GM21717 (cell line): ENCODE measurements around the gene SOX4.

Experiments used
- ATAC-seq: cut with Tn5 transposase; IDR thresholded peaks from one replicate; pipeline ENCODE4 v1.9.1; 2021; ENCODE audit warnings: mild to moderate bottlenecking, moderate library complexity; ENCODE audit not compliant: unreplicated experiment

The SOX4 gene

GRCh38 chr6:21612067-21612745 is 18.7 kb downstream of the SOX4 start:
- no peak for ATAC-seq

GRCh38 chr6:21613809-21614208 is 20.3 kb downstream of the SOX4 start:
- ATAC-seq, result no peak

GRCh38 chr6:21614226-21614625 is 20.7 kb downstream of the SOX4 start:
- ATAC-seq, result no peak

- no peak for ATAC-seq
These were observed 22.0 kb downstream of the SOX4 start for GRCh38 chr6:21615504-21615903.

- ATAC-seq, result no peak
These were observed 22.5 kb downstream of the SOX4 start for GRCh38 chr6:21616005-21616404.

- no peak for ATAC-seq
These were observed 32.1 kb downstream of the SOX4 start for GRCh38 chr6:21625642-21626041.

GRCh38 chr6:21626756-21627155 is 33.2 kb downstream of the SOX4 start:
- no peak for ATAC-seq

GRCh38 chr6:21628160-21628559 is 34.6 kb downstream of the SOX4 start:
- no peak for ATAC-seq

GRCh38 chr6:21633511-21634109 is 40.1 kb downstream of the SOX4 start:
- ATAC-seq, result no peak

GRCh38 chr6:21634582-21634981 is 41.0 kb downstream of the SOX4 start:
- ATAC-seq, result no peak

- no peak for ATAC-seq
These were observed 43.3 kb downstream of the SOX4 start for GRCh38 chr6:21636876-21637275.

GRCh38 chr6:21639316-21639715 is 45.8 kb downstream of the SOX4 start:
- no peak for ATAC-seq
